Calu3 (cell line): ENCODE data around the gene KRTAP24-1. TPM values are rescaled to one million over a fixed set of nuclear protein-coding genes. Genes with fewer than 3 reads are reported as not detected.

Experiments
- BruUV-seq: library from RNA; stranded (reverse); fragments of 400-500 nt; replicated peaks from 2 replicates; lab custom pipeline; 2021; lab: Mats Ljungman, UMichigan
- CTCF ChIA-PET: fragments of 300-600 bp; sonication (Branson Sonifier 250); formaldehyde crosslinking; loops from one replicate; lab custom pipeline; 2022; ENCODE audit warnings: antibody characterized with exemption; lab: Charles Lee
- DNase-seq: peaks from one replicate; pipeline ENCODE4 v3.0.0; 2022
- H3K27ac Mint-ChIP-seq: one replicate; pipeline ENCODE4 v1.8.0; 2022; ENCODE audit warnings: mixed read lengths; ENCODE audit not compliant: unreplicated experiment
- H3K27me3 Mint-ChIP-seq: one replicate; pipeline ENCODE4 v1.8.0; 2022; ENCODE audit warnings: mixed read lengths; ENCODE audit not compliant: unreplicated experiment
- H3K36me3 Mint-ChIP-seq: one replicate; pipeline ENCODE4 v1.8.0; 2022; ENCODE audit warnings: mild to moderate bottlenecking, moderate library complexity, mixed read lengths; ENCODE audit not compliant: insufficient read depth, unreplicated experiment
- H3K4me1 Mint-ChIP-seq: one replicate; pipeline ENCODE4 v1.8.0; 2022; ENCODE audit warnings: mild to moderate bottlenecking, low read depth, mixed read lengths; ENCODE audit not compliant: unreplicated experiment
- H3K4me3 Mint-ChIP-seq: one replicate; pipeline ENCODE4 v1.8.0; 2022; ENCODE audit warnings: mild to moderate bottlenecking, low read depth, moderate library complexity, mixed read lengths; ENCODE audit not compliant: unreplicated experiment
- H3K9me3 Mint-ChIP-seq: one replicate; pipeline ENCODE4 v1.8.0; 2022; ENCODE audit warnings: low read depth, mixed read lengths; ENCODE audit not compliant: unreplicated experiment
- intact Hi-C: fragments of 100-400 bp; cut with micrococcal nuclease; formaldehyde crosslinking; loops from one replicate; pipeline ENCODE4 v1.10.0; 2022; ENCODE audit not compliant: unreplicated experiment
- total RNA-seq: library from RNA; stranded (reverse); gene quantifications from 2 replicates; pipeline ENCODE4 v1.2.3, GENCODE V29; 2022
- TF ChIP-seq, protein P1 (sequence below): fragments of 200-600 bp; IDR thresholded peaks from one replicate; pipeline ENCODE4 v1.8.0; 2022; ENCODE audit warnings: antibody characterized with exemption; ENCODE audit not compliant: unreplicated experiment

Gene KRTAP24-1
- total RNA-seq, 1 experiment from 2014 or later, result not detected

DNA sequence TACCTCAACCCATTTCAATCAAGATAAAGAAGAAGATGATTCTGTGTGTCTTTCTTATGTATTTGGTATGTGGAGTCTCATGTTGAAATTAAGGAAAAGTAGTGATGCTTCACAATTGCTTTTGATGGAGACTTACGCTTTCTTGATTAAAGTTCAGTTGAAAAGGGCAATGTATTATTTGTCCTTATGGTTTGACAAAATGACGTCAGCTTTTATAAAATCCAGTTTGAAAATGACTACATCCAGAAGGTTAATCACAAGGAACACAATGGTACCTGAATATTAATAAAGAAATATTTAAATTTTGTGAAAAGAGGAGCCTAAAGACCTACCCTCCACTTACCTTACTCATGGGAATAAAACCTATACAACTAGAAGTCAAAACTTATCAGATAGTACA lies 33.0 kb upstream of the KRTAP24-1 start:
- no peak overlapping the region for H3K27ac Mint-ChIP-seq
- TF ChIP-seq, protein P1, sequence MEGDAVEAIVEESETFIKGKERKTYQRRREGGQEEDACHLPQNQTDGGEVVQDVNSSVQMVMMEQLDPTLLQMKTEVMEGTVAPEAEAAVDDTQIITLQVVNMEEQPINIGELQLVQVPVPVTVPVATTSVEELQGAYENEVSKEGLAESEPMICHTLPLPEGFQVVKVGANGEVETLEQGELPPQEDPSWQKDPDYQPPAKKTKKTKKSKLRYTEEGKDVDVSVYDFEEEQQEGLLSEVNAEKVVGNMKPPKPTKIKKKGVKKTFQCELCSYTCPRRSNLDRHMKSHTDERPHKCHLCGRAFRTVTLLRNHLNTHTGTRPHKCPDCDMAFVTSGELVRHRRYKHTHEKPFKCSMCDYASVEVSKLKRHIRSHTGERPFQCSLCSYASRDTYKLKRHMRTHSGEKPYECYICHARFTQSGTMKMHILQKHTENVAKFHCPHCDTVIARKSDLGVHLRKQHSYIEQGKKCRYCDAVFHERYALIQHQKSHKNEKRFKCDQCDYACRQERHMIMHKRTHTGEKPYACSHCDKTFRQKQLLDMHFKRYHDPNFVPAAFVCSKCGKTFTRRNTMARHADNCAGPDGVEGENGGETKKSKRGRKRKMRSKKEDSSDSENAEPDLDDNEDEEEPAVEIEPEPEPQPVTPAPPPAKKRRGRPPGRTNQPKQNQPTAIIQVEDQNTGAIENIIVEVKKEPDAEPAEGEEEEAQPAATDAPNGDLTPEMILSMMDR, result no peak
- no peak for DNase-seq
- H3K36me3 Mint-ChIP-seq, result no peaks in the 10 kb centered on the region
- no peaks in the 10 kb centered on the region for H3K4me1 Mint-ChIP-seq
- H3K4me3 Mint-ChIP-seq, result no peak overlapping the region
- CTCF ChIA-PET, result no interaction called here
- intact Hi-C loops, result no loop called here
- peaks cover 8% of the 10 kb centered on the region for H3K27me3 Mint-ChIP-seq
- no TSS peak for BruUV-seq
- H3K9me3 Mint-ChIP-seq, result no peaks in the 10 kb centered on the region

DNA sequence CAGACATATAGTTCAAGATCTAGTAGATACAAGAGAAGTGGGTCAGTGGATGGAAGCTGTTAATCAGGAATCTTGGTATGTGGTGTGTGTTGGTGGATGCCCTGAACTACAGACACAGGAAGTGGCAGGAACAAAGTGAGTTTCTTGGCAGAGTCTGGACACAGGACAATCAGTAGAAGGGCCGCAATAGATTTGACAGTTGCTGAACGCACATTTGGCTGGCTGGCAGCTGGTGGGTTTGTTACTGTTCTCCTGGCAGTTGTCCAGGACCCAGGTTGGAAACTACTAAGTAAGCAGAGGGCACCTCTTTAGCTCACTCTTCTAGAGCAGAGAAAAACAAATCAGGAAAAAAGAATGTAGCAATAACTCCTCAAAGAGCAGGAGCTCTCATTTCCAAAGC lies 24.1 kb upstream of the KRTAP24-1 start:
- Mint-ChIP-seq H3K9me3 (no peaks in the 10 kb centered on the region), H3K4me3 (no peak overlapping the region), H3K36me3 (no peaks in the 10 kb centered on the region), H3K4me1 (no peaks in the 10 kb centered on the region), H3K27ac (no peak overlapping the region), H3K27me3 (no peaks in the 10 kb centered on the region)
- CTCF ChIA-PET, result interaction anchor here (0.6 kb wide), 1 partner anchor 149 kb away, joined by 6 read pairs; no protein-coding TSS in a partner anchor
- intact Hi-C loops, result no loop called here
- no peak for DNase-seq
- BruUV-seq, result no TSS peak
- TF ChIP-seq, protein P1, result no peak

DNA sequence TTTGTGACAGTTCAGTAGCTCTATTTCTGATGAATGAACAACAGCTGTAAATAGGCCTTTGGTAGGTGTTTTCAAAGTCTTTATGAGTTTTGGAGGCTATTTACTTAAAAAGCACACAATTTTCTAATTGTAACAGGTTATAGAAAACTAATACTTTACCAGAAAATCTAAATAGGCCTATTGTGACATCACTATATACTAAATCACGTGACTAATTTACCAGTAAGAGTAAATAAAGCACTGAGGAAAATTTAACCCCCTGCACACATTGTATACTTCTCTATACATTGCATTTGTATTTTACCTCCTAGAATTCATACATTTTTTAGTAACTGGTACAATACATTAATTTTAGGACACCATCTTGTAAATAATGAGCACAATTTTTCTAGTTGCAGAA lies 22.4 kb upstream of the KRTAP24-1 start:
- no peaks in the 10 kb centered on the region for H3K9me3 Mint-ChIP-seq
- intact Hi-C loops, result no loop called here
- DNase-seq, result no peak
- TF ChIP-seq, protein P1, result no peak
- BruUV-seq, result no TSS peak
- H3K4me3 Mint-ChIP-seq, result no peak overlapping the region
- H3K4me1 Mint-ChIP-seq, result no peaks in the 10 kb centered on the region
- CTCF ChIA-PET, result no interaction called here
- H3K27ac Mint-ChIP-seq, result no peak overlapping the region
- no peaks in the 10 kb centered on the region for H3K27me3 Mint-ChIP-seq
- H3K36me3 Mint-ChIP-seq, result no peaks in the 10 kb centered on the region

DNA sequence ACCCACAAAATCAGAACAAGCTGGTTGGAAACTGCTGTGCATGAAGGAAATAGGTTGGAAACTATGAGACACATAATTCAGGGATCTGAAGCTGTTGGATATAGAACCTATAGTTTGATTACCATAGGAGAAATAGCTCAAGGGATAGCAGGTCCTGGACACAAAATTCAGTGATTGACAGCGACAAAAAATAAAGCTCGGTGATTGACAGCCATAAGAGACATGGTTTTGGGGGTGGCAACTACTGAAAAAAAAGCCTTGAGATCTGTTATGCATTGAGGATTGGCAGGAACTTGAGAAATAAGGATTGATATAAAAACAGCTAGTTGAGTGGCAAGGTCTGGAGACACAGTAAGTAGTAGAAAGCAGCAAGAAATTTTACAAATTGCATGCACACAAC lies 6.5 kb upstream of the KRTAP24-1 start, which contains the start of gene KRTAP25-1:
KRTAP25-1 (minus strand) TSS at position 300 of the 400 bp plus-strand sequence; CDS start at position 276, 24 bp downstream.
- no peak within 1 kb of the TSS for H3K4me3 Mint-ChIP-seq
- intact Hi-C loops, result no loop called here
- CTCF ChIA-PET, result no interaction called here
- no peaks in the 10 kb centered on the region for H3K9me3 Mint-ChIP-seq
- H3K4me1 Mint-ChIP-seq, result no peaks in the 10 kb centered on the region
- DNase-seq, result no peak
- no peaks in the 10 kb centered on the region for H3K36me3 Mint-ChIP-seq
- TF ChIP-seq, protein P1, result no peak
- no TSS peak for BruUV-seq
- no peak within 1 kb of the TSS for H3K27ac Mint-ChIP-seq
- peaks cover 45% of the 10 kb centered on the region for H3K27me3 Mint-ChIP-seq
